AG09309 (cell line): ENCODE measurements around the gene COA7.

Experiments
- DNase-seq: peaks from one replicate; pipeline ENCODE4 v3.0.0-alpha.2; 2010; ENCODE audit warnings: low read depth
- H3K4me3 ChIP-seq: 2 replicates; pipeline ENCODE4 v1.5.1; 2011; ENCODE audit warnings: mild to moderate bottlenecking, low read depth, low read length, moderate library complexity; ENCODE audit not compliant: control insufficient read depth
- CTCF ChIP-seq: IDR thresholded peaks from 2 replicates; pipeline ENCODE4 v1.5.1; 2011; ENCODE audit warnings: mild to moderate bottlenecking, low read depth, low read length, inconsistent platforms; ENCODE audit not compliant: insufficient read depth, control insufficient read depth; ENCODE audit errors: missing control alignments

COA7 gene

GRCh38 chr1:52669696-52670095 lies 28.5 kb downstream of the COA7 start:
- no peak for TF ChIP-seq CTCF
- no peak overlapping the region for H3K4me3 ChIP-seq
- DNase-seq: peak; percentile 46

- DNase-seq: no peak
- TF ChIP-seq CTCF: no peak
- H3K4me3 ChIP-seq: no peak overlapping the region
Observed at GRCh38 chr1:52668711-52669110, 29.4 kb downstream of the COA7 start.

- no peak overlapping the region for H3K4me3 ChIP-seq
- TF ChIP-seq CTCF: no peak
- DNase-seq: no peak
Observed at GRCh38 chr1:52667984-52668383, 30.2 kb downstream of the COA7 start.

DNA sequence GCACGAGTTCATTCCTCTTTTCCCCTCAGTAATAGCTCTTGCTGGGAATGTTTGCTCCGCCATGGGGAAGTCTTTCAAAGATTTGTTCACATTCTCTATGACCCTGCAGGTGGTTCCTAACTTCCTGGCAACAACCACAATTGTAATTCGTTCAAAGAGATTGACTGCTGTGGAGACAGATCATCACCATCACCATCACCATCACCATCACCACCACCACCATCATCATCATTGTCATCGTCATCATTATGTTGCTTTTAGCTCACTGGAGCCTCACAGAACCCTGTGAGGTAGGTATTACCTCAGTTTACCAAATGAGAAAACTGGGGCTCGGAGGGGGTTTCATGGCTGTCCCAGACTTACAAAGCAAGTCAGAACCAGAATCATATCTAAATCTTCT lies 30.9 kb downstream of the COA7 start:
- no peak overlapping the region for H3K4me3 ChIP-seq
- no peak for TF ChIP-seq CTCF
- DNase-seq: no peak

GRCh38 chr1:52665006-52665941 lies 32.9 kb downstream of the COA7 start:
- no peak for DNase-seq
- no peak for TF ChIP-seq CTCF

DNA sequence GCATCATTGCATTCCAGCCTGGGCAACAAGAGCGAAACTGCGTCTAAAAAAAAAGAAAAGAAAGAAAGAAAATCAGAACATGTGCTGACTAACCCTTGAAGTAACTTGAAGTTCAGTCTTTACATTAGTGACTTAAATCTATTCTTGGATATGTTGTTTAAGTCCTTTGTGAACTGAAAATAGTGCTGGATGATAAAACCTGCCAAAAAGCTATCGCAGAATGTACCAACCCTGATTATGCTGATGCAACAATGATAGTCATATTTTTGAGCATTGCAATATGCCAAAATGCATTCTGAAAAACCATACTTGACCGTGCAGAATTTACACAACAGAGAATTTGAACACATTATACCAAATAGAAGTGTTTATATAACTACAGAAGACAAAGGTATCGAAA lies 34.4 kb downstream of the COA7 start:
- H3K4me3 ChIP-seq: no peak overlapping the region
- DNase-seq: no peak
- no peak for TF ChIP-seq CTCF

More at GRCh38 chr1:52665006-52665941, 32.9 kb downstream of the COA7 start:
- H3K4me3 ChIP-seq: no peak overlapping the region
